Endothelial cell (in vitro differentiated cells): ENCODE measurements around the gene BANF2. TPM values are rescaled to one million over a fixed set of nuclear protein-coding genes. Genes with fewer than 3 reads are reported as not detected.

Experiments used
- DNase-seq: peaks from one replicate; pipeline ENCODE4 v3.0.0; 2021; ENCODE audit warnings: low spot score
- H3K27ac Mint-ChIP-seq: one replicate; pipeline ENCODE4 v1.8.0; 2021; ENCODE audit warnings: mixed read lengths, inconsistent platforms; ENCODE audit not compliant: unreplicated experiment
- H3K27me3 Mint-ChIP-seq: one replicate; pipeline ENCODE4 v1.8.0; 2021; ENCODE audit warnings: mild to moderate bottlenecking, moderate library complexity, mixed read lengths, inconsistent platforms; ENCODE audit not compliant: unreplicated experiment
- H3K36me3 Mint-ChIP-seq: one replicate; pipeline ENCODE4 v1.8.0; 2021; ENCODE audit warnings: mild to moderate bottlenecking, low read depth, mixed read lengths, inconsistent platforms; ENCODE audit not compliant: unreplicated experiment
- H3K4me1 Mint-ChIP-seq: one replicate; pipeline ENCODE4 v1.8.0; 2021; ENCODE audit warnings: mild to moderate bottlenecking, mixed read lengths, inconsistent platforms; ENCODE audit not compliant: unreplicated experiment
- H3K4me3 Mint-ChIP-seq: one replicate; pipeline ENCODE4 v1.8.0; 2021; ENCODE audit warnings: mild to moderate bottlenecking, mixed read lengths, inconsistent platforms; ENCODE audit not compliant: unreplicated experiment
- H3K9me3 Mint-ChIP-seq: one replicate; pipeline ENCODE4 v1.8.0; 2021; ENCODE audit warnings: mixed read lengths, inconsistent platforms; ENCODE audit not compliant: unreplicated experiment
- total RNA-seq: library from RNA; stranded (reverse); fragmentation: NEBNext Ultra II Directional; extraction: Animal tissue kit (Norgen Biotek cat#: 25700); gene quantifications from one replicate; pipeline ENCODE4 v1.2.1, GENCODE V29; 2021; ENCODE audit not compliant: unreplicated experiment
- TF ChIP-seq, protein P1 (sequence below): fragments of 200-600 bp; sonication (generic); IDR thresholded peaks from one replicate; pipeline ENCODE4 v1.5.0; 2021; ENCODE audit warnings: antibody characterized with exemption; ENCODE audit not compliant: unreplicated experiment

Gene BANF2
- total RNA-seq, 1 donor from 2014 or later, result not detected

DNA sequence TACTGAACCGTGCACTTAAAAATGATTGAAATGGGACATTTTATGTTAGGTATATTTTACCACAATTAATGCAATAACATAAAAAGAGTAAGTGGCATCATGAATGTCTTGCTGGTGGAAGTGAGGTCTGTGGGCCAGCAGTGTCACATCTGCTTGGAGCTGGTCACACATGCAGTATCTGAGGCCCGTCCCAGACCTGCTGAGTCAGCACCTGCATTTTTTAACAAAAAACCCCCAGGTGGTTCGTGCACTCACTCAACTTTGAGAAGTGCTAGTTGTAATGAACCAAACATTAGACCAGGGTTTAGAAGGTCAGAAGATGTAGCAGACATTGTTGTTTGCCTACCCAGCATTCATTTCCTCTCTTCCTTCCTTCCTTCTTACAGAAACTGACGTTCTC lies 21.0 kb downstream of the BANF2 start:
- H3K9me3 Mint-ChIP-seq, result no peaks in the 10 kb centered on the region
- no peak for DNase-seq
- H3K4me3 Mint-ChIP-seq, result no peak overlapping the region
- no peaks in the 10 kb centered on the region for H3K36me3 Mint-ChIP-seq
- no peak overlapping the region for H3K27ac Mint-ChIP-seq
- H3K4me1 Mint-ChIP-seq, result peaks cover 7% of the 10 kb centered on the region
- TF ChIP-seq, protein P1, sequence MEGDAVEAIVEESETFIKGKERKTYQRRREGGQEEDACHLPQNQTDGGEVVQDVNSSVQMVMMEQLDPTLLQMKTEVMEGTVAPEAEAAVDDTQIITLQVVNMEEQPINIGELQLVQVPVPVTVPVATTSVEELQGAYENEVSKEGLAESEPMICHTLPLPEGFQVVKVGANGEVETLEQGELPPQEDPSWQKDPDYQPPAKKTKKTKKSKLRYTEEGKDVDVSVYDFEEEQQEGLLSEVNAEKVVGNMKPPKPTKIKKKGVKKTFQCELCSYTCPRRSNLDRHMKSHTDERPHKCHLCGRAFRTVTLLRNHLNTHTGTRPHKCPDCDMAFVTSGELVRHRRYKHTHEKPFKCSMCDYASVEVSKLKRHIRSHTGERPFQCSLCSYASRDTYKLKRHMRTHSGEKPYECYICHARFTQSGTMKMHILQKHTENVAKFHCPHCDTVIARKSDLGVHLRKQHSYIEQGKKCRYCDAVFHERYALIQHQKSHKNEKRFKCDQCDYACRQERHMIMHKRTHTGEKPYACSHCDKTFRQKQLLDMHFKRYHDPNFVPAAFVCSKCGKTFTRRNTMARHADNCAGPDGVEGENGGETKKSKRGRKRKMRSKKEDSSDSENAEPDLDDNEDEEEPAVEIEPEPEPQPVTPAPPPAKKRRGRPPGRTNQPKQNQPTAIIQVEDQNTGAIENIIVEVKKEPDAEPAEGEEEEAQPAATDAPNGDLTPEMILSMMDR, result no peak
- peaks cover 5% of the 10 kb centered on the region for H3K27me3 Mint-ChIP-seq

DNA sequence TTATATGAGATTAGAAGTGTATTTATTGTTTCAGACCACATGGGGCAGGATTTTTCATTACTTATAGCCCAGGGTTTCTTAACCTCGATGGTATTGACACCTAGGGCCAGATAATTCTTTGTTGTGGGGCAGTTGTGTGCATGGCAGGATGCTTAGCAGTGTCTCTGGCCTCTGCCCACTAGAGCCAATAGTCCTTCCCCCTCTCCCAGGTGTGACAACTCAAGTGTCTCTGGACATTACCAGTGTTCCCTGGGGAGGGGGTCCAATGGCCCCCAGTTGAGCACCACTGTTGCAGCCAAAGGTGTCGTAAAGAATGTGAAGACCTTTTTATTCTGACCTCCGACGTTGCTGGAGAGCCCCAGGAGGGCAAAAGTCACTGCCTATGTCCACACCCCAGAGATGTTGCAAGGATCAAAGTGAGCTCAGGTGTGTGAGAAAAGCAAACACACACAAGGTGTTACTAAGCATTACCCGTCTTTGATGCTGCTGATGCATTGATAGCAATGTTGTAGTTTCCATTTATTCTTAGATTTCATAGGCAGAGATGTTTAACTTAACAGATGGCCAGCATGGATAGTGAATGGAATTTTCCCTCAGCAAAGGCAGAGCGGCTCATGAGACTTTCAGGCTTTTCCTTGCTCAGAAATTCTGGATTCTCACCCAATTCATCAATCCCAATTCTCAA lies 22.2 kb downstream of the BANF2 start:
- Mint-ChIP-seq H3K27ac (no peak overlapping the region), H3K27me3 (peaks cover 3% of the 10 kb centered on the region), H3K4me3 (no peak overlapping the region), H3K36me3 (no peaks in the 10 kb centered on the region), H3K4me1 (peaks cover 7% of the 10 kb centered on the region), H3K9me3 (no peaks in the 10 kb centered on the region)
- TF ChIP-seq, protein P1, result no peak
- no peak for DNase-seq

DNA sequence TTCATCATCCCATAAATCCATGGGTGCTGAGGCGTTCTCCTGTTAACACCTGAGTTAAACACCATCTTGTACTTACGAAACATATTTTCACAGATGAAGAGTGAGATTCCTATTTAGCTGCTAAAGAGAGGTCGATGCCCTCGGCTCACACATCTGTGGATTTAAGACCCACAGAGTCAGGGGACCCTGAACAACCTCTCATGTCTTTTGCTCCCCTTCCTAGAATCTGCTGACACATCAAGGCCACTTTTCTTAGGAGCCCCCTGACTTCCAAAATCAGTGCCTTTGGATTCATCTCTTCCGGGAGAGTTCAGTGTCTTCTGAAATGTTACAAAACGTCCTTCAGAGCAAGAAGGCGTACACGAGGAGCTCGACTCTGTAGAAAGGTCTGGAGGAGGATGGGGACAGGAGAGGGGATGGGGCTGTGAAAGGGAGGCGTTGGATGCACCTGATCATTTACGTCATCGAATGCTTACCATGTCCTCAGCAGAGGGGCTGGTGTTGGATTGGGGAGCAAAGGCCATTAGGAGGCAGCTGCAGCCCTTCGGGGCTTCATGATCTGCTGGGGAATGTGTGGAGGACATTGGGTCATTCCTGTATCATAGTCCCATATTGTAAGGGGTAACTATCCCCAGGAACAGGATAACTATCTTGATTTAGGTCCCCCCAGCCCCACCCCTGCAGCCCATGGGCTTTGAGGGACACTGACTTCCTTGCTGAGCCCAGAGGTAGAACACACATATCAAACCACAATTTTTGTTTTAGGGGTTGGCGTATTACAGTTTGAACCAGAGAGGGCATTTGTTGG lies 22.9 kb downstream of the BANF2 start:
- TF ChIP-seq, protein P1, result no peak
- no peak overlapping the region for H3K27ac Mint-ChIP-seq
- H3K27me3 Mint-ChIP-seq, result peaks cover 3% of the 10 kb centered on the region
- H3K36me3 Mint-ChIP-seq, result no peaks in the 10 kb centered on the region
- no peak overlapping the region for H3K4me3 Mint-ChIP-seq
- no peak for DNase-seq
- H3K4me1 Mint-ChIP-seq, result peaks cover 7% of the 10 kb centered on the region
- no peaks in the 10 kb centered on the region for H3K9me3 Mint-ChIP-seq

DNA sequence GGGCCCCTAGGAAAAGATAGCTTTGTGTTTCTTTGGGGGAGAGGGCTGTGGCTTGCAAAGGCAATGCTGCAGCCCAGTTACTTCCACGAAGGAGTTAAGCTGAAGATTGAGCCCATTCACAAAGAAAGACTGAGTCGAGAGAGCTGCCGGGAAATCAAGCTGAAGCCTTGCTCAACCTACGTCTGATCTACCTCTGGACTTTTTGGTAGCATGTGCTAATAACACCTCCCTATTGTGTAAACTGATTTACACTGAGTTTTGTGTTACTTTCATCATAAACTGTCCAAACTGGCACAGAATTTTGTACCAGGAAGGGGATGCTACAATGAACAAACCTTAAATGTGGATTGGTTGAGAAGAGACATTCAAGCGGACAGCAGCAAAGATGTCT lies 23.5 kb downstream of the BANF2 start:
- Mint-ChIP-seq H3K4me1 (peaks cover 7% of the 10 kb centered on the region), H3K9me3 (no peaks in the 10 kb centered on the region), H3K36me3 (no peaks in the 10 kb centered on the region), H3K4me3 (no peak overlapping the region), H3K27me3 (peaks cover 3% of the 10 kb centered on the region), H3K27ac (no peak overlapping the region)
- DNase-seq, result no peak
- TF ChIP-seq, protein P1, result no peak
